H4 (cell line): Measurements from ENCODE around the gene NFIA. TPM values are rescaled to one million over a fixed set of nuclear protein-coding genes. Genes with fewer than 3 reads are reported as not detected.
"Not testable (repeated sequence)": the region's sequence is repeated elsewhere in the genome, so short reads cannot be mapped to it uniquely, and the experiment has no call there.

Experiments
- DNase-seq: peaks from one replicate; pipeline ENCODE4 v3.0.0-alpha.2; 2015; ENCODE audit warnings: low spot score
- total RNA-seq: library from RNA; depleted of rRNA; stranded (reverse); fragments of >200 nt; shearing (Covaris generic); gene quantifications from 2 replicates; pipeline ENCODE4 v1.2.3, GENCODE V29; 2014

Gene NFIA
- total RNA-seq, 1 experiment from 2014 or later, result 7.4 TPM

DNA sequence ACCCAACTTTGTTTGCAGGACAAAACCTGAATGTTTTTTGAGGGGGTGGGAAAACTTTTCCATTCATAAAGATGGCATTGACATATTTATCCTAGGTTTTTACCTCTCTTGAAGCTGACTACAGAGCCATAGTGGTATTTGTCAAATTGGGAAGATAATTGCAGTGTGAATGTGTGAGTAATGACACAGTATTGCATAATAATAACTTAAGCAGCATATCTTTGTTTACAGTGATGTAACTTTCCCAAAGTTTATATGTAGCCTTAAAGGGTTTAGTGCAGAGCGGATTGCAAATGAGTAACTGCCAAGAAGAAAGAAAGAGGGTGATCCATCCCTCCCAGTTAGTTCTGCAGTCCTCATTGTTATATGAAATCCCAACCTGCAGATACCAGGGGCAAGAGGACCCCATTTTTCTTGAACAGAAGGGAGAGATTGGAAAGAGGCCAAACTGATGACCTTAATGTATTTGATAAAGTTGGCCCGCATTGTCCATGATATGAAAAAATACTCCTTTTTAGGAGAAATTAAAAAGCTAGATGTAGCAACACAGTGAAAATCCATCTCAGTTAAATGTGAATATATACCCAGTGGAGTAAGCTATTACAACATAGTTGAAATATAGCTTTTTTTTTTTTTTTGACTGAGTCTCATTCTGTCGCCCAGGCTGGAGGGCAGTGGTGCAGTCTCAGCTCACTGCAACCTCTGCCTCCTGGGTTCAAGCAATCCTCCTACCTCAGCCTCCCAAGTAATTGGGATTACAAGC lies 23.7 kb upstream of the NFIA start:
- peak; percentile 45 for DNase-seq

DNA sequence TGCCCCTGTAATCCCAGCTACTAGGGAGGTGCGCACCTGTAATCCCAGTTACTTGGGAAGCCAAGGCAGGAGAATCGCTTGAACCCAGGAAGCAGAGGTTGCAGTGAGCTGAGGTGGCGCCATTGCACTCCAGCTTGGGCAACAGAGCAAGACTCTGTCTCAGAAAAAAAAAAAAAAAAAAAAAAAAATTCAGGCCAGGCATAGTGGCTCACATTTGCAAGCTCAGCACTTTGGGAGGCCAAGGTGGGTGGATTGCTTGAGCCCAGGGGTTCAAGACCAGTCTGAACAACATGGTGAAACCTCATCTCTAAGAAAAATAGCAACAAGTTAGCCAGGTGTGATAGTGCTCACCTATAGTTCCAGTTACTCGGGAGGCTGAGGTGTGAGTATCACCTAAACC lies 20.8 kb upstream of the NFIA start:
- DNase-seq, result not testable (repeated sequence)

DNA sequence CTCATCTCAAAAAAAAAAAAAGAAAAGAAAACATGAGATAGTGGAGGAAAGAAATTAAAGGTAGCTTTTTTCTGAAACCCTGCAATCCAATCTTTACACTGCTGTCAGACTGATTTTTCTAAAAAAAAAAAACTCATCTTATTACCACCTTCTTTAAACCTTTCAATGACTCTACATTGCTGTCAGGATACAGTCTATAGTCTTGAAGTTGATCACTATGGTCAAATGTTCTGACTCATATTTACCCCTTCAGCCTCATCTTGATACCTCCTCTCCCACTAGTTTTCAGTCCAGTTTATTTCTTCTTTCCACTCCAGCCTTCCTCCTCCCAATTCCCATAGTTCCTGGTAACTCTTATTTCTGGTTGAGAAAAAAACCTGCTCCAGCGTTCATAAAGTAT lies 17.7 kb upstream of the NFIA start:
- DNase-seq, result no peak

DNA sequence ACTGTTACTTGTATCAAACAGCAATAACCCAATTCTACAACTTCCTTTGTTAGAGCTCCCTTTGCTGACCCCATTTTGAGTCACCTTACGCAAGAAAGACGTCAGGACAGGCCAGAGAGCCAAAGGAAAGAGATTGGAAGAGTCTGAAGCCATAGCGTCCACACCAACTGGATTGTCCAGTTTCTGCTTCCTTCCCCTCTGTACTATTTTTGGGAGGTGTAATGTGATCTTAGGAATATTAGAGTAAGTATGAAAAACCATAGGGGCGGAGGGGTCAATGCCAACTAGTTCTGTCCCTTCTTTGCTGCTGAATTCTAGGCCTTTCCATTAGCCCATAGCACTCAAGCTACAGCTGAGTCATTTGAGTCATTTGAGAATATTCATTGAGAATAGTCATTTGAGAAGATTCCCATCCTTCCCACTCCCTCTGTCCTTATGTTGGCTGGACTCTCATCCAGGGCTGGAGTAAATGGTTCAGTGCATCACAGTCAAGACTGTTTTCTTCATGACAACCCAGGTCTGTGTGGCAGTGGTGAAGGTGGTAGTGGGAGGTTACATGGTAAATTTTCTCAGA lies 14.8 kb upstream of the NFIA start:
- DNase-seq, result no peak

DNA sequence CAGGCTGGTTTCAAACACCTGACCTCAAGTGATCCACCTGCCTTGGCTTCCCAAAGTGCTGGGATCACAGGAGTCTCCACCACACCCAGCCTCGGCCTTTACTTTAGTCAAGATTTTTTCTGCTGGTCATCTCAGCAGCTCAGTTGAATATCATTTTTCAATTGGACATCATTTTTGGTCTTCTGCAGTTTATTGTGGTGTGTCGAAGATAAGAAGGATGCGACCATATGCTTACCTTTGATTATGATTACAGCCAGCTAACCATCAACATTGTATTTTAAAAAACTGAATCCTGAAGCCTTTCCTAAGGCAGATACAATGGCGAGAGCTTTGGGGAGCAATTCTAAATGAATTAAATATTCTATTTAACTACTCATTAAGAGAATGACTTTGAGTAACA lies 12.3 kb upstream of the NFIA start:
- no peak for DNase-seq

DNA sequence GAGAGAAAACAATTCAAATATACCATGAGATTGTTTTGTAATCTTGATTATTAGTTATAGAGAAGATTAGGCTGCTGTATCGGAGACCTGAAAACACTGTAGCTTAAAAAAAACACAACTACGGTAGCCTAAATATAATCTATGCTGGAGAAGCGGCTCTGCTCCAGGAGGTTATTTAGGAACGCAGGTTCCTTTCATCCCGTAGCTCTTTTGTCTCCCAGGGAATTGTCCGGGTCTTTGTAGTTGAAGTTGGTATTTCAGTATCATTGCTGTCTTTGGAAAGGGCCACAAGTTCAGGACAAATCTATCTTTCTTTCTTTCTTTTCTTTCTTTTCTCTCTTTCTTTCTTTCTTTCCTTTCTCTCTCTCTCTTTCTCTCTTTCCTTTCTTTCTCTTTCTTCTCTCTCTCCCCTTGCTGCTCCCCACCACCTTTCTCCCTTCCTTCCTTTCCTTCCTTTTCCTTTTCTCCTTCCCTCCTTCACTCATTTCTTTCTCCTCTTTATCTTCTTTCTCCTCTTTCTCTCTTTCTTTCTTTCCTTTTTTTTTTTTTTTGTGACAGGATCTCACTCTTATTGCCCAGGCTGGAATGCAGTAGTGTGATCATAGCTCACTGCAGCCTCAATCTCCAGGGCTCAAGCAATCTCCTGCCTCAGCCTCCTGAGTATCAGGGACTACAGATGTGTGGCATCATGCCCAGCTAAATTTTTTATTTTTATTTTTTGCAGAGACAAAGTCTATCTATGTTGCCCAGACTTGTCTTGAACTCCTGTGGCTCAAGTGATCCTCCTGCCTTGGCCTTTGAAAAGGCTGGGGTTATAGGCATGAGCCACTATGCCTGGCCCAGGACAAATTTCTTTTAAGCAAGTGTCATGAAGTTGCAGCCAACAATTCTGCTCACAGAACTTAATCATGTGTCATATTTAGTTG lies 10.9 kb upstream of the NFIA start:
- no peak for DNase-seq

DNA sequence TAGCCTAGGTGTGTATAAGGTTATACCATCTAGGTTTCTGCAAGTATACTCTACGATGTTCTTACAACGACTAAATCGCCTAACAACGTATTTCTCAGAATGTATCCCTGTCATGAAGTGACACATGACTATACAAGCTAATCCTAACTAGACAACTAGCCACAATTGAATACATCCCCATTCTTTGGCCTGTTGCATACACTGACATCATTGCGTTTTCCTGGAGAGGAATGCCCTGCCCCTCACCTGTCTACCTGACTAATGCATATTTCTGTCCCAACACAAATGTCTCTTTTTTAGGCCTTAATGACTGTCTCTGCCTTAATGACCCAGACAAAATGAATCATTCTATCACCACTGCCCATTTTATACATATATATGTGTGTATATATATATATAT lies 8.5 kb upstream of the NFIA start:
- no peak for DNase-seq

DNA sequence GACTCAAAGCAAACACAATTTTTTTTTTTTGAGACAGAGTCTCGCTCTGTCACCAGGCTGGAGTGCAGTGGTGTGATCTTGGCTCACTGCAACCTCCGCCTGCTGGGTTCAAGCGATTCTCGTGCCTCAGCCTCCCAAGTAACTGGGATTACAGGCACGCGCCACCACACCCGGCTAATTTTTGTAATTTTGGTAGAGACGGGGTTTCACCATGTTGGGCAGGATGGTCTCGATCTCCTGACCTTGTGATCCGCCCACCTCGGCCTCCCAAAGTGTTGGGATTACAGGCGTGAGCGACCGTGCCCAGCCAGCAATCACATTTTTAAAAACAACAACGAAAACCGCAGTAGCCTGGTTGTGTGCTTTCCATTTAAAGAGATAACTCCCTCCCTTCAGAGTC lies 6.5 kb upstream of the NFIA start:
- DNase-seq, result not testable (repeated sequence)

DNA sequence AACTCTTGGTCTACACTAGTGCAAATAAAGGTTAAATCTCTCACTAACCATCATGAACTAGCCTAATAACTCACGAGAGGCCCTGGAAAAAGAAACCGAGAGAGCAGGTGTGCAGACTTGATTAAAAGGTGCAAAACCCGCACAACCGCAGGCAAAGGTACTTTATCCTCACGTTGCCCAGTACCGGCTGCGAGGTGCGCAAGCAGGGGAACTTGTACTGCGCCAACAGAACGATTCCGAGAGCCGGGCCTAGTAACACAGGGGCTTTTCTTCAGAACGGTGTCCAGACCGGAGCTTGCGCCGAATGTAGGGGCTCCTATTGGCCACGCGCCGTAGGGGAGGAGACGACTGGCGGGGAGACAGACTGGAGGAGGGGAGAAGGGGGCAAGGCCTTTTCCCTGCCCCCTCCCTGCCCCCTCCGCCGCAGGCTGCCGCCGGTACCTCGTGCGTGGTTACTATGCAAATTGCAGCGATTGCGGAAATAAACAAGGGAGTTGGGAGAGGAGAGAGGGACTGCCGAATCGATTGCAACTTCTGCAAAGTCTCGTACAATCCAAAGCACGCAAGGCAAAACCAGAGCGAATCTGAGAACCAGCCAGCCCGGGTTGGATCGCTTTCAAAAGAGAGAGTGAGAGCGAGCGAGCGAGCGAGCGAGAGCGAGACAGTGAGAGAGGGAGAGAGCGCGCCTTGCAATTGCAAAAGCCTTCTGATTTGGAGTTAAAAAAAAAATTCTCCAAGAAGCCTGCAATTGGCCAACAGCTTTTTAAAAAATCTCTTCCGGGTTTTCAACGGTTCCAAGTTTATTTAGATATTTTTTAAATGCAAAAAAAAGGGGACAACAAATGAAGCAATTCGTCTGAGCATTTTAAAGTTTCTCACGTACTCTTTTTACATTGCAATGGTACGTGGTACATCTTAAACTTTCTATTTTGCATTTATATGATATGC lies 5.4 kb upstream of the NFIA start:
- DNase-seq, result peak; percentile 83

DNA sequence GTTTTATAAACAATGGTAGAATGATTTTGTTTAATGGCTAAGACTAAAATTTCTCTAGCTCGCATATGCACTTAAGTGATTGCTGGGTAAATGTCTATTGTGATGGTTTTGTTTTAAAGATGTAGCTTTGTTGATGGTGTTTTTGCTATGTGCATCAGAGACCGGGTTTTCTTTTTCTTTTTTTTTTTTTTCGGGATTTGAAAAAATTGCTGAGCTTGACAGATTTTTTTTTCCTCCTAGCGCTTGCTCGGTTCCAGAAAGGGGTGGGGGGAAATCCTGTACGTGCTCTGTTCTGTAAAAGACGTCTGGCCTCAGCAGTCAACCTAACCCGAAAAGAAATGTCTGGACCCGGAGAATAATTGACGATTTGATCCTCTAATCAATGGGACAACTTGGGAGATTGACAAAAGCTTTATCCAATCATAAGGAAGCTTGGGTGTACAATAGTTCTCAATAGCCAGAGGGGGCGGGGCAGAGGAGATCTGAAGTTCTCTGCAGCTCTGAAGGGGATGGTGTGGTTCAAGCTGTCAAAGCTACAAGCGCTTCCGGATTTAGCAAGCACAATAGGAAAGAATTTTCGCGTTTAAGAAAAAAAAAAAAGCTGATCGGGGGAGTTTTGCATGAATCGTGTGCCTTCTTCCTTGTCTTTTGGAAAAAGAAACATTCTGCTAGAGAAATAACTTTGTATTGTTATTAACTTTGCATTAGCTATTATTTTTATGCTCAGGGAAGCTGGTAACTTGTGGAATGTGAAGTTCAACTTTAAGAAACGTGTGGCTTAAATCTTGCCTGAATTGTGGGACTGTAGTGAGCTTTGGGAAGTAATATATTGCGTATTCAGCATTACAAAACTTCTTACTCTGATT lies 4.5 kb upstream of the NFIA start:
- peak; percentile 99 for DNase-seq

DNA sequence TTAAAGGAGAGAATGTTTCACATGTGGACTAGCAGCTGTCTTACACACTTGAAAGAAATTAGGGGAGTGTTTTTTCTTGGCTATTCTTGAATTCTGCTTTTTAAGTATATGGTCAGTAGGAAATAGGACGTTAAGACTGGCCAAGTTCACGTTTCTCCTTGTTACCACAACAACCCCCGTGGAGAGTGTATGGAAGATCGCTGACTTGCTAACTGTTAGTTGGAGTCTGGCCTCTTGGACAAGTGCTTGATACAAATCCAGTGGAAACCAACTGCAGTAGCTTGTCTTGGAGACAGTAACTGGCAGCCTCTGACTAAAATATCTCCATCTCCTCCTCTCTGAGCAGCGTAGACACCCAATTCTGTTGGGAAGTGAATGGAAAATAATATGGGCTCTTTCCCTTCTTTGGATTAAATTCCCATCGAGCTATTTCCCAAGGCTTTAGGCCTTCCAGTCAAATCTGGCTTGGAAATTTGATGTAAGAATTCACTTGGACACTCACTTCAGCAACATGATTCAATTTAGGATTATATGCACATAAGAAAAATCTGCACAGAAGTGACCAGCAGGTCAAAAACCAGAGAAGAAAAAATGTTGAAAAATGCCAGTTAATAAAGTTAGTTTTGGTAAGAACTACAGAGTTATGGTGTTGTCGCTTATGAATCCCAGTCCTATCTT lies 3.6 kb upstream of the NFIA start:
- no peak for DNase-seq

DNA sequence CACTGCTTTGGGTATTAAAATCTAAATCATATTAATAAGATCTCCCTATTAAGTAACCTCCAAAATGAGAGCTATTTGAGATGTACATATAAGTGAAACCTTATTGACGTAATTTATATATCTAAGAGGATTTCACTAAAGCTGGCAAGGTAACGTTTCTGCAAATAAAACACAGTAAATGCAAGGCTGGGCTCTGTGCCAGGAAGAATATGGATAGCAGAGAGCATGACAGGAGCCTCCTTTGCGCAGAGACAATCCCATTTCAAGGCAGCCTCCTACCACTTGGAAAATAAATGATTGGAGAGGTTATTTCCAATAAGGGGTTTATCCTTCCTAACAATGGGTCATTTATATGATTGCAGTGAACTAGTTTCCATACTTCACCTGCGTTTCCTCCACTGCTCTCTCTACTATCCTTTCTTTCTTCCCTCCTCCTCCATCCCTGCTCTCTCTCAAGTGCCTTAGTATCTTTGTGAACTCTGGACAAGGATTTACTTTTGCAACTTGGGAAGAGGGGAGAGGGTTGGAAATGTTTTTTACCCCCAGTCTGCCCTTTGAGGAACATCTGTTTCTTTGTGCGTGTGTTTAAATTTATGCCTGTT lies 3.0 kb upstream of the NFIA start:
- no peak for DNase-seq

DNA sequence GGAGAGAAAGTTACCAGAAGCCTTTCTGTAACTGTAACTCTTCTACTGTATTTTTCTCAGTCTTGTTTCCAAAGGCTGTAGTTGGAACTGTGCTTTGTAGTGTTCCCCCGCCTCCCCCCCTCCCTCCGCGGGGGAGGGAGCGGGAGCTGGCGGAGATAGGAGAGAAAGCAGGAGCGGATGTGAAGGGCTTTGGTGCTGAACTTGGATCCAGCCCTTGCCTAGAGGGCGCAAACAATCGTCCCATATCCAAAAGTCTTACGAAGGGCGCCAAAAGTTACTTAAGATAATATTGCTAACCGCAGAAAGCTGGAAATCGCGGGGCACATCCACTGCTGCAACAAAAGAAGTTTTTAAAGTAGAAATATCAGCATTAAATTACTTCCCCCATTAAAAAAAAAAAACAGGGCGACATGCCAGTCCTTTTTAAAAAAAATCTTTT lies 2.4 kb upstream of the NFIA start:
- DNase-seq, result peak; percentile 83

DNA sequence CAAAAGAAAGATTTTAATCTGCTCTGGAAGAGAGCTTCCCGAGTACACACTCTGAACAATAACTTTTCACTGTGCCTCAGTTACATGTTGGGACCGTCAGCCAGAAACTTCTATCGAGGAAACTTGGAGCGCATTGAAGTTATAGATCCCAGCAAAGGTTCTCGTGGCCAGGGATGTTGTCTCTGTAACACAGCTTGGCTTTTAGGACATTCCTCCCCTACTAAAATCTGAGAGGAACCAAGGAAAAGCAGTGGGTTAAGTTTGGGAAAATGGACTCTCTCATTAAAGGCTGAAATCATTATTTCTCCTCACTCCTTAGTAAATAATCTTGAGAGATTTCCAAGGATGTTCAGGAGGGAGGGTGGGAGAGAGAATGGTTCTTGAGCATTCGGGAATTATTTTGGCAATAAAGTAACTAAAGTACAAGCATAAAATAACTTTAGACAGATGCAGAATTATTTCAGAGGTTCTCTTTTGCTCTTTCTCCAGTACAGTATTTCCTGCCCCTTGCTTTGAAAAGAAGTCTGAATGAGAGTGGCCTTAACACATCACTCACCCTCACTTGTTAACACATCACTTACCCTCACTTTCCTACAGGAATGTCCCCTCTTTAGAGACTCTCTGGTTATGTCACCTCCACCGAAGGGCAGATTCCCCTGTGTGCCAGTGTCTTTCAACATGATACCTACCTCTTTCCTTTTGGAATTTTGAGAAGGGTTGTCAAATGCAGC lies 1.8 kb upstream of the NFIA start:
- DNase-seq, result no peak

DNA sequence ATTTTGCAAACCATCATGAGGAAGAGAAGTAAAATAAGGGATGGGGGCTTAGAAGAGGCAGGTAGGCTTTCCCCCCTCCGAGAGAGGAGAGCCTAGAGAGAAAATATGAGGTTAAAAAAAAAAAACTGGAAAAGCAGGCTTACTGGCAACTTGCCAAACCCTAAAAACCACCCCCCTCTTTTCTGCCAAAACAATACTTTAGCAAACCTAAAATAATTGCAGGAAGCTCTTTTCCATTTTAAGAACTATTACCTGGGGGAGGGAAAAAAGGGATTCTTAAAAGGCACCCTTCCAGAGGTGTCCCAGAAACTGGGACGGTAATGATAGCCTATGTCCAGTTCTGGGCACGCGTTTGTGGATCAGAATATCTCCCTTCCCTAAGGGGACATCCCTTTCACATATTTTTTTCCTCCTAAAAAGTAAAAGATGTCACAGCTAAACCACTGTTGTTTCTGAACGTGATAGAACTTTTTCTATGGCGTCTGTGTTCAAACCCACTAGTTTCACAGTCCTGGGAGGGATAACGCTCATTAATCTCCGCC lies 1.1 kb upstream of the NFIA start:
- DNase-seq, result no peak

DNA sequence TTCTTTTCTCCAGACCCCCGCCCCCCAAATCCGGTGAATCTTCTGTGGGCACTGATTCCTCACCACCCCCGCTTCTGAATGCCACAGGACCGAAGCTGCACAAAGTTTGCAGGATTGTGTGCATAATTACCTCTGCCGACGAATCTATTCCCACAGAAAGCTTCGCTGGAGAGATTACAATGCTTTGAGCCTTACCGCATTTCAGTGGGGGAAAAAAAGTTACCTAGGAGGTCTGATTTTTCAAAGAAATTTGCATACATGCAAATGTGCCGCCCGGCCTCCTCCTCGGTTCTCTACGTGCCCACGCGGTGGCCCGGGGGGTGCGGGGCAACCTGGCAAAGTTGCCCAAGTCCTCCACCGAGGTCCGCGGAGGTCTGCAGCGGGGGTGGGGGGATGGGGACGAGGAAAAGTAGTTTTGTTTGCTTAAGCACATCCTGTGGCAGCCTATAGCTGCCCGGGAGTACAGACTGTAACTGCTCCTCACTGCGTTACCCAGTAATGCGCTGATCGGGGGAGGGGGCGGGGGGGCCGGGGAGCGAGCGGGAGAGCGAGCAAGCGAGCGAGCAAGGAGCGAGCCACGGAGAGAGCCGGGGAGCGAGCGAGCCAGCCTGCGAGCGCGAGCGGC lies 563 bp upstream of the NFIA start:
- DNase-seq, result peak; percentile 57

DNA sequence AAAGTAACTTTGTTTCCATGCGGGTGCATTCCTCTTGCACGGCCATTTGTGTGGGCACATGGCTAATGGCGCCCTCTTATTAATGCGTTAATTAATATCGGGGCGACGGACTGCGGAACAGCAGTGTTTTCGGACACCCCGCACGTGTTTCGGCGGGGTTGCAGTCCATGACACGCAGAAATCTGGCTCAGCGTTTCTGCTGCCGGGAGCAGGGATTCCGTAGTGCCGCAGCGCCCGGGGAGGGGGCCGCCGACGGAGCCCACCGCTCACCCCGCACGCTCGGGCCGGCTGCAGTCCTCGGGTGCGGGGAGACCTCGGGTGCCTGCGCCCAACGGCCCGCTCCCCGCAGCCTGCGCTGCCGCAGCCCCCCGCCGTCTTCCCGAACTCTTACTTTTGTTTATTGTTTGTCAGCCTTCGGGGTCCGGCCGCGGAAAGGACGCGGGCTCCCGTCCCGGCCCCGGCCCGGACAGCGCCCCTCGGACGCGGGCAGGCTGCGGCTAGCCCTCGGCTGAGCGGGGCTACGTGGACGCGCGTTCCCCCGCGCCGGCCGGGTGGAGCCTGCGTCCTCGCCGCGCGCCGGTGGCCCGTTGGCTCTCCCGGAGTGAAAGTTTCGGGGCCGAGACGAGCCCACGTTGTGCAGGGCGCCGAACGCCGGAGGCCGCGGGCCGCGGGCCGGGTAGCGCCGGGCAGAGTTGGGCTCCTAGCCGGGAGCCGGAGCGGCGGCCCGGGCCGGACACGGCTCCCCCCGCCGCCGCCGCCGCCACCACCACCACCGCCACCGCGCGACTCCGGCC lies 849 bp downstream of the NFIA start:
- DNase-seq, result no peak
